SK-N-SH treated with all-trans-retinoic acid at 6 μM for 48 hours (cell line): ENCODE results near the gene PDLIM7.

Source experiments
- ATAC-seq: fragments of 200-7000 bp; cut with Tn5 transposase; 3 replicates; pipeline ENCODE4 v1.9.1; 2020; ENCODE audit warnings: mild to moderate bottlenecking, moderate library complexity
- ARNTL ChIP-seq: fragments of 450-650 bp; formaldehyde crosslinking; IDR thresholded peaks from 2 replicates; pipeline ENCODE4 v1.5.0; 2020; ENCODE audit warnings: low read depth, mild to moderate bottlenecking, moderate library complexity, borderline replicate concordance
- ESRRG ChIP-seq: fragments of 250-450 bp; sonication (Bioruptor Pico); IDR thresholded peaks from 2 replicates; pipeline ENCODE4 v1.6.1; 2021; ENCODE audit warnings: mild to moderate bottlenecking
- ISL1 ChIP-seq: fragments of 250-450 bp; sonication (Bioruptor Pico); IDR thresholded peaks from 2 replicates; pipeline ENCODE4 v2.1.2; 2022; ENCODE audit warnings: mild to moderate bottlenecking, moderate library complexity
- PATZ1 ChIP-seq: fragments of 250-450 bp; sonication (Bioruptor Pico); IDR thresholded peaks from 2 replicates; pipeline ENCODE4 v1.8.0; 2020; ENCODE audit warnings: mild to moderate bottlenecking, moderate library complexity, borderline replicate concordance
- PPARA ChIP-seq: fragments of 250-450 bp; sonication (Bioruptor Pico); IDR thresholded peaks from 2 replicates; pipeline ENCODE4 v1.5.0; 2020; ENCODE audit warnings: mild to moderate bottlenecking, borderline replicate concordance
- RARB ChIP-seq: fragments of 250-450 bp; sonication (Bioruptor Pico); IDR thresholded peaks from 2 replicates; pipeline ENCODE4 v1.8.0; 2021; ENCODE audit warnings: mild to moderate bottlenecking, moderate library complexity
- SNAI2 ChIP-seq: fragments of 250-450 bp; sonication (Bioruptor Pico); IDR thresholded peaks from 2 replicates; pipeline ENCODE4 v1.5.0; 2020; ENCODE audit warnings: mild to moderate bottlenecking, moderate library complexity
- TOX ChIP-seq: fragments of 250-450 bp; sonication (Bioruptor Pico); IDR thresholded peaks from 2 replicates; pipeline ENCODE4 v1.8.0; 2021; ENCODE audit warnings: mild to moderate bottlenecking, moderate library complexity, borderline replicate concordance
- ZC3H10 ChIP-seq: fragments of 250-450 bp; sonication (Bioruptor Pico); IDR thresholded peaks from 2 replicates; pipeline ENCODE4 v1.5.1; 2021; ENCODE audit warnings: mild to moderate bottlenecking, moderate library complexity
- ZFP3 ChIP-seq: fragments of 250-450 bp; sonication (Bioruptor Pico); IDR thresholded peaks from 2 replicates; pipeline ENCODE4 v1.5.0; 2020; ENCODE audit warnings: mild to moderate bottlenecking, moderate library complexity
- ZFP30 ChIP-seq: fragments of 450-650 bp; formaldehyde crosslinking; IDR thresholded peaks from 2 replicates; pipeline ENCODE4 v1.5.0; 2022; ENCODE audit warnings: mild to moderate bottlenecking, moderate library complexity
- ZNF565 ChIP-seq: fragments of 450-650 bp; formaldehyde crosslinking; conservative IDR thresholded peaks from 2 replicates; pipeline ENCODE4 v1.5.0; 2020; ENCODE audit warnings: low read depth, mild to moderate bottlenecking, moderate library complexity
- ZNF70 ChIP-seq: fragments of 450-650 bp; formaldehyde crosslinking; IDR thresholded peaks from 2 replicates; pipeline ENCODE4 v1.5.0; 2020; ENCODE audit warnings: mild to moderate bottlenecking, moderate library complexity
- ZNF8 ChIP-seq: fragments of 450-650 bp; formaldehyde crosslinking; IDR thresholded peaks from 2 replicates; pipeline ENCODE4 v1.5.0; 2020; ENCODE audit warnings: mild to moderate bottlenecking, moderate library complexity
- TF ChIP-seq, protein P1 (sequence below): fragments of 250-450 bp; sonication (Bioruptor Pico); IDR thresholded peaks from 2 replicates; pipeline ENCODE4 v1.5.0; 2020; ENCODE audit warnings: mild to moderate bottlenecking, moderate library complexity
- TF ChIP-seq, protein P2 (sequence below): fragments of 250-450 bp; sonication (Bioruptor Pico); IDR thresholded peaks from 2 replicates; pipeline ENCODE4 v1.5.1; 2021; ENCODE audit warnings: mild to moderate bottlenecking, moderate library complexity

Gene PDLIM7

GRCh38 chr5:177471610-177472356 lies 25.6 kb downstream of the PDLIM7 start:
- no peak for ATAC-seq
- TF ChIP-seq ZFP30 (no peak), ZC3H10 (CRISPR knock-in tag) (no peak), PATZ1 (CRISPR knock-in tag) (no peak), ZNF8 (no peak), ZNF565 (CRISPR knock-in tag) (no peak), PPARA (CRISPR knock-in tag) (no peak), ARNTL (CRISPR knock-in tag) (no peak), ISL1 (CRISPR knock-in tag) (no peak), ZNF70 (no peak), SNAI2 (no peak), RARB (CRISPR knock-in tag) (no peak)
- TF ChIP-seq, protein P1, sequence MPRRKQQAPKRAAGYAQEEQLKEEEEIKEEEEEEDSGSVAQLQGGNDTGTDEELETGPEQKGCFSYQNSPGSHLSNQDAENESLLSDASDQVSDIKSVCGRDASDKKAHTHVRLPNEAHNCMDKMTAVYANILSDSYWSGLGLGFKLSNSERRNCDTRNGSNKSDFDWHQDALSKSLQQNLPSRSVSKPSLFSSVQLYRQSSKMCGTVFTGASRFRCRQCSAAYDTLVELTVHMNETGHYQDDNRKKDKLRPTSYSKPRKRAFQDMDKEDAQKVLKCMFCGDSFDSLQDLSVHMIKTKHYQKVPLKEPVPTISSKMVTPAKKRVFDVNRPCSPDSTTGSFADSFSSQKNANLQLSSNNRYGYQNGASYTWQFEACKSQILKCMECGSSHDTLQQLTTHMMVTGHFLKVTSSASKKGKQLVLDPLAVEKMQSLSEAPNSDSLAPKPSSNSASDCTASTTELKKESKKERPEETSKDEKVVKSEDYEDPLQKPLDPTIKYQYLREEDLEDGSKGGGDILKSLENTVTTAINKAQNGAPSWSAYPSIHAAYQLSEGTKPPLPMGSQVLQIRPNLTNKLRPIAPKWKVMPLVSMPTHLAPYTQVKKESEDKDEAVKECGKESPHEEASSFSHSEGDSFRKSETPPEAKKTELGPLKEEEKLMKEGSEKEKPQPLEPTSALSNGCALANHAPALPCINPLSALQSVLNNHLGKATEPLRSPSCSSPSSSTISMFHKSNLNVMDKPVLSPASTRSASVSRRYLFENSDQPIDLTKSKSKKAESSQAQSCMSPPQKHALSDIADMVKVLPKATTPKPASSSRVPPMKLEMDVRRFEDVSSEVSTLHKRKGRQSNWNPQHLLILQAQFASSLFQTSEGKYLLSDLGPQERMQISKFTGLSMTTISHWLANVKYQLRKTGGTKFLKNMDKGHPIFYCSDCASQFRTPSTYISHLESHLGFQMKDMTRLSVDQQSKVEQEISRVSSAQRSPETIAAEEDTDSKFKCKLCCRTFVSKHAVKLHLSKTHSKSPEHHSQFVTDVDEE (CRISPR knock-in tag) = no peak
- TF ChIP-seq, all 23 proteins: peak for 0

- no peak for TF ChIP-seq ESRRG (CRISPR knock-in tag)
- TF ChIP-seq PATZ1 (CRISPR knock-in tag) = no peak
- TF ChIP-seq SNAI2 = no peak
- no peak for TF ChIP-seq PPARA (CRISPR knock-in tag)
- no peak for TF ChIP-seq ZNF8
- TF ChIP-seq, protein P1 (CRISPR knock-in tag) = no peak
- no peak for TF ChIP-seq ZFP30
- TF ChIP-seq, protein P2, sequence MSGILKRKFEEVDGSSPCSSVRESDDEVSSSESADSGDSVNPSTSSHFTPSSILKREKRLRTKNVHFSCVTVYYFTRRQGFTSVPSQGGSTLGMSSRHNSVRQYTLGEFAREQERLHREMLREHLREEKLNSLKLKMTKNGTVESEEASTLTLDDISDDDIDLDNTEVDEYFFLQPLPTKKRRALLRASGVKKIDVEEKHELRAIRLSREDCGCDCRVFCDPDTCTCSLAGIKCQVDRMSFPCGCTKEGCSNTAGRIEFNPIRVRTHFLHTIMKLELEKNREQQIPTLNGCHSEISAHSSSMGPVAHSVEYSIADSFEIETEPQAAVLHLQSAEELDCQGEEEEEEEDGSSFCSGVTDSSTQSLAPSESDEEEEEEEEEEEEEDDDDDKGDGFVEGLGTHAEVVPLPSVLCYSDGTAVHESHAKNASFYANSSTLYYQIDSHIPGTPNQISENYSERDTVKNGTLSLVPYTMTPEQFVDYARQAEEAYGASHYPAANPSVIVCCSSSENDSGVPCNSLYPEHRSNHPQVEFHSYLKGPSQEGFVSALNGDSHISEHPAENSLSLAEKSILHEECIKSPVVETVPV (CRISPR knock-in tag) = no peak
- TF ChIP-seq ZNF565 (CRISPR knock-in tag) = no peak
- no peak for TF ChIP-seq TOX (CRISPR knock-in tag)
- no peak for TF ChIP-seq ZFP3 (CRISPR knock-in tag)
- ATAC-seq = no peak
Measured at GRCh38 chr5:177470759-177471536, 26.5 kb downstream of the PDLIM7 start.
